ENCODE data around the gene RIMKLA. TPM values are rescaled to one million over a fixed set of nuclear protein-coding genes. Genes with fewer than 3 reads are reported as not detected.
A peak's percentile ranks its signal among the peaks of the same experiment; 100 is the strongest.

Gene RIMKLA
- total RNA-seq, 1 donor: not detected

DNA sequence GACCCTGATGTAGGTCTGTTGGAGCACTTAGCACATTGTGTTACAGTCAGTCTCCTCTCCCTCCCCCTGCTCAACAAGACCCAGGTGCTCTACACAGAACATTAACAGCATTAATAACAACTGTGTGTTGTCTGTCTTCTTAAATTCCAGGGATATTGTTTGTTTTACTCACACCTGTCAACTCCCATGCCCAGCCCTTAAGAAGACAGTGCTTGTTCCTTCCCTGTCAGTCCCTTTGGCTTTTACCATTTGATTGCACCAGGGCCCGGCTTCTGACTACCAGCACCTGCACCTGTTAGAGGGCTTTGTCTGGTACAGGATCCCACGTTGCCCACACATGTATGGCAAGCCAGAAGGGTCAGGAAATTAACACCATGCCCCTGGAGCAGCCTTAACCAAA, 11.7 kb downstream of the RIMKLA start:
- no peak overlapping the region for H3K4me3 ChIP-seq (ENCODE audit: insufficient read depth, low read length)
- no peaks in the 10 kb centered on the region for H4K20me1 ChIP-seq (ENCODE audit: insufficient read depth, low read length)
- no peak overlapping the region for H3K4me2 ChIP-seq (ENCODE audit: insufficient read depth, low read length)
- no peaks in the 10 kb centered on the region for H3K4me1 ChIP-seq (ENCODE audit: insufficient read depth, low read length)
- H3K79me2 ChIP-seq (ENCODE audit: insufficient read depth, low read length): no peaks in the 10 kb centered on the region
- H3K27me3 ChIP-seq (ENCODE audit: insufficient read depth, low read length): peaks cover 6% of the 10 kb centered on the region
- H3K36me3 ChIP-seq (ENCODE audit: insufficient read depth, low read length): no peaks in the 10 kb centered on the region
- no peak for DNase-seq (ENCODE audit: insufficient read length, low spot score, missing footprints)
- no peaks in the 10 kb centered on the region for H3K9me3 ChIP-seq (ENCODE audit: low read depth, low read length)
- H2AFZ ChIP-seq (ENCODE audit: low read length): no peak overlapping the region
- H3K27ac ChIP-seq (ENCODE audit: low read depth, low read length): no peak overlapping the region
- TF ChIP-seq, protein P1, sequence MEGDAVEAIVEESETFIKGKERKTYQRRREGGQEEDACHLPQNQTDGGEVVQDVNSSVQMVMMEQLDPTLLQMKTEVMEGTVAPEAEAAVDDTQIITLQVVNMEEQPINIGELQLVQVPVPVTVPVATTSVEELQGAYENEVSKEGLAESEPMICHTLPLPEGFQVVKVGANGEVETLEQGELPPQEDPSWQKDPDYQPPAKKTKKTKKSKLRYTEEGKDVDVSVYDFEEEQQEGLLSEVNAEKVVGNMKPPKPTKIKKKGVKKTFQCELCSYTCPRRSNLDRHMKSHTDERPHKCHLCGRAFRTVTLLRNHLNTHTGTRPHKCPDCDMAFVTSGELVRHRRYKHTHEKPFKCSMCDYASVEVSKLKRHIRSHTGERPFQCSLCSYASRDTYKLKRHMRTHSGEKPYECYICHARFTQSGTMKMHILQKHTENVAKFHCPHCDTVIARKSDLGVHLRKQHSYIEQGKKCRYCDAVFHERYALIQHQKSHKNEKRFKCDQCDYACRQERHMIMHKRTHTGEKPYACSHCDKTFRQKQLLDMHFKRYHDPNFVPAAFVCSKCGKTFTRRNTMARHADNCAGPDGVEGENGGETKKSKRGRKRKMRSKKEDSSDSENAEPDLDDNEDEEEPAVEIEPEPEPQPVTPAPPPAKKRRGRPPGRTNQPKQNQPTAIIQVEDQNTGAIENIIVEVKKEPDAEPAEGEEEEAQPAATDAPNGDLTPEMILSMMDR (IDR thresholded peaks at IDR 0.05; ENCODE audit: extremely low read depth, low read depth, low read length): no peak

DNA sequence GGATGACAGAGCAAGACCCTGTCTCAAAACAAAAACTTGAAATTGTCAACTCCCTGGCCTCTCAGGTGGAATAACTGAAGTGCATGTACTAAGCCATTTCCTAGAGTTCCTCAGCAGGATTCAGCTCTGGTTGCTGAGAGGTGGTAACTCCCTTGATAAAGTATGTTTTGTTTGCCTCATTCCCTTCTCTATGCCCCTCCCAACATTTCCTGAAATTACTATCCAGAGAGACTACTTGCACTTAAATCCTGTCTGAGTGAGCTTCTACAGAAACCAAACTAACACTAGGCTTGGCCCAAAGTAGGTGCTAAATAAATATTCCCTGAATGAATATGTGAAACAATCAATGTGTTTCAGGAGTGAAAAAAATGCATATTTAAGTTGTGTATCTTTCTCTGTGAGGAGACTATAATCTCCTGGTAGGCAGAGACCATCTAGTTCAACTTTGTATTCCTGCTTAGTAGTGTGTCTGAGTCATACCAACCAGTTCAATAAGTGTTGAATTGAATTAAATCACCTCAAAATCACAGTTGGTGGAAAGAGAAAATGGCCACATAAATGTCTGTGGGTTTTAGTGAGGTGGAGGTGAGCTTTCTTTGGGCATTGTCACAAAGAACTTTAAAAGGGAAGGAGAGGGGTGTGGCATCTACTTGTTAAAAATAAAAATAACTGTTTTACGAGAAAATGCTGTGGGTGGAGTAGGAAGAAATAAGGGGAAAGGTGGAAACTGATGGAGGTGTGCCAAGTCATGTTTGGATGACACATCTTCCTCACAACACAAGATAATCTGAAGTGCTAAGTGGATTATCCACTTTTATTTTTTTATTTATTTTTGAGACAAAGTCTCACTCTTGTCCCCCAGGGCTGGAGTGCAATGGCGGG, 12.6 kb downstream of the RIMKLA start:
- Histone ChIP-seq H3K79me2 (ENCODE audit: insufficient read depth, low read length) (no peaks in the 10 kb centered on the region), H3K27ac (ENCODE audit: low read depth, low read length) (no peak overlapping the region), H3K4me3 (ENCODE audit: insufficient read depth, low read length) (no peak overlapping the region), H3K9me3 (ENCODE audit: low read depth, low read length) (no peaks in the 10 kb centered on the region), H4K20me1 (ENCODE audit: insufficient read depth, low read length) (no peaks in the 10 kb centered on the region), H2AFZ (ENCODE audit: low read length) (no peak overlapping the region), H3K4me1 (ENCODE audit: insufficient read depth, low read length) (no peaks in the 10 kb centered on the region), H3K4me2 (ENCODE audit: insufficient read depth, low read length) (no peak overlapping the region), H3K36me3 (ENCODE audit: insufficient read depth, low read length) (no peaks in the 10 kb centered on the region), H3K27me3 (ENCODE audit: insufficient read depth, low read length) (peaks cover 6% of the 10 kb centered on the region)
- DNase-seq (ENCODE audit: insufficient read length, low spot score, missing footprints): no peak
- TF ChIP-seq, protein P1 (IDR thresholded peaks at IDR 0.05; ENCODE audit: extremely low read depth, low read depth, low read length): no peak

DNA sequence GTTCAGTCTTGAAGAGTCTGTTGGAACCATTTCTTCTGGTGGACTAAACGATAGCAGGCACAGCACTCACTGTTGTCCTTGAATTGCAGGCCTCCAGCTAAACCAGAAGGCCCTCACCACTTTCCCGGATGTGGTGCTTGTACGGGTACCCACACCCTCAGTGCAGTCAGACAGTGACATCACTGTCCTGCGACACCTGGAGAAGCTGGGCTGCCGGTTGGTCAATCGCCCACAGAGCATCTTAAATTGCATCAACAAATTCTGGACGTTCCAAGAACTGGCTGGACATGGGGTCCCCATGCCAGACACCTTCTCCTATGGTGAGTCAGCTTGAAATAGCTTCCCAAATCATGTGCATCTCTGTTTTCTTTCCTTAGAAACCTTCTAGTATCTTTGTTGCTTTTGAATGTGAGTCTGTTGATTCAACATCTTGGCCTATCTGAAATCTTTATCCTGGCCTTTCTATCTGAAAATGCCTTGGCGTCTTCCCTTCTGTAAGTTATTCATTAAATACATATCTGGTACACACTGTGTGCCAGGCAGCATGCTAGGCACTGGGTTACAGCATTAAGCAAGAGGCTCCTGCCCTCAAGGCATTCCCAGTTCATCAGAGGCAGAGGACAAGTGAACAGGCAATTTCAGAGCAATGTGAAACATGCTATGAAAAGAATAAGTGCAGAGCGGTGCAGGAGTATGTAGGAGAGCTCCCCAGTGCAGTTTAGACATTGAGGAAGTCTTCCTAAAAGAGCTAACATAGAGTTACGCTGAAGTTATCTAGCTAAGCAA, 18.9 kb downstream of the RIMKLA start:
- DNase-seq (ENCODE audit: insufficient read length, low spot score, missing footprints): no peak
- no peaks in the 10 kb centered on the region for H3K9me3 ChIP-seq (ENCODE audit: low read depth, low read length)
- no peaks in the 10 kb centered on the region for H4K20me1 ChIP-seq (ENCODE audit: insufficient read depth, low read length)
- no peak overlapping the region for H3K27ac ChIP-seq (ENCODE audit: low read depth, low read length)
- H3K4me3 ChIP-seq (ENCODE audit: insufficient read depth, low read length): no peak overlapping the region
- no peaks in the 10 kb centered on the region for H3K36me3 ChIP-seq (ENCODE audit: insufficient read depth, low read length)
- no peaks in the 10 kb centered on the region for H3K4me1 ChIP-seq (ENCODE audit: insufficient read depth, low read length)
- H3K4me2 ChIP-seq (ENCODE audit: insufficient read depth, low read length): no peak overlapping the region
- peaks cover 13% of the 10 kb centered on the region for H3K27me3 ChIP-seq (ENCODE audit: insufficient read depth, low read length)
- no peaks in the 10 kb centered on the region for H3K79me2 ChIP-seq (ENCODE audit: insufficient read depth, low read length)
- no peak overlapping the region for H2AFZ ChIP-seq (ENCODE audit: low read length)
- TF ChIP-seq, protein P1 (IDR thresholded peaks at IDR 0.05; ENCODE audit: extremely low read depth, low read depth, low read length): no peak

DNA sequence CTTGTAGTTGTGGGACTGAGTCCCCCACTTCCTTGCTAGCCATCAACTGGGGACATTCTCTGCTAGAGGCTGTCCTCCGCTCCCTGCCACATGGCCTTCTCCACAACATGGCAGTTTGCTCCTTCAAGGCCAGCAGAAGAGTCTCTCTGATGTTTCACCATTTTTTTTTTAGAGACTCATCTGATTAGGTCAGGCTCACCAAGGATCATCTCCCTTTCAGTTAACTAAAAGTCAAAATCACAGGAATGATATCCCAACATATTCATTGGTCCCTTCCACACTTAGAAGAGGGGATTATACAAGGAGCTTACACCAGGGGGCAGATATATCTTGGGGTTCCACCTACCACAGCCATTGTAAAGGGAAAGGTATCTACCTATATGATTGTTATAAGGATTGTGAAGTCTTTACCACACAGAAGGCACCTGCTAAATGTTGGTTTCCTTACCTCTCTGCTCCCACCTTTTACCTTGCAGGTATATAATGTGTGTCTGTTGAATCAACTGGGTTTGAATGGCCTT, 23.3 kb downstream of the RIMKLA start:
- no peak overlapping the region for H2AFZ ChIP-seq (ENCODE audit: low read length)
- TF ChIP-seq, protein P1 (IDR thresholded peaks at IDR 0.05; ENCODE audit: extremely low read depth, low read depth, low read length): peak; percentile 33
- H3K79me2 ChIP-seq (ENCODE audit: insufficient read depth, low read length): no peaks in the 10 kb centered on the region
- H3K4me1 ChIP-seq (ENCODE audit: insufficient read depth, low read length): no peaks in the 10 kb centered on the region
- no peaks in the 10 kb centered on the region for H4K20me1 ChIP-seq (ENCODE audit: insufficient read depth, low read length)
- no peaks in the 10 kb centered on the region for H3K9me3 ChIP-seq (ENCODE audit: low read depth, low read length)
- H3K4me2 ChIP-seq (ENCODE audit: insufficient read depth, low read length): no peak overlapping the region
- H3K36me3 ChIP-seq (ENCODE audit: insufficient read depth, low read length): no peaks in the 10 kb centered on the region
- DNase-seq (ENCODE audit: insufficient read length, low spot score, missing footprints): peak; percentile 61
- no peak overlapping the region for H3K27ac ChIP-seq (ENCODE audit: low read depth, low read length)
- H3K4me3 ChIP-seq (ENCODE audit: insufficient read depth, low read length): no peak overlapping the region
- H3K27me3 ChIP-seq (ENCODE audit: insufficient read depth, low read length): peaks cover 13% of the 10 kb centered on the region
